Kidney (tissue), 14 donors: ENCODE data around the gene PTGES. TPM values are rescaled to one million over a fixed set of nuclear protein-coding genes. Genes with fewer than 3 reads are reported as not detected.

Source experiments
- DNase-seq, 5 donors: peaks; one replicate each; pipeline ENCODE4 v3.0.0-alpha.2; 2013 to 2020
- FAIRE-seq: peaks from 2 replicates; lab custom pipeline; 2012; peaks lifted over from hg19 to GRCh38; lab: Jason Lieb, UNC
- H3K27ac ChIP-seq, 2 donors: one replicate each; pipeline ENCODE4 v1.7.0; 2013; ENCODE audit warnings: low read depth in 2 of 2, low read length in 2 of 2, inconsistent platforms in 1 of 2
- H3K27me3 ChIP-seq: one replicate; pipeline ENCODE4 v1.7.1; 2013; ENCODE audit warnings: low read length, inconsistent platforms; ENCODE audit not compliant: control insufficient read depth, insufficient read depth
- H3K36me3 ChIP-seq, 3 donors: one replicate each; pipeline versions ENCODE4 v1.7.0 to v1.7.1; 2013; ENCODE audit warnings: low read length in 3 of 3, control low read depth in 1 of 3, inconsistent platforms in 1 of 3; ENCODE audit not compliant: insufficient read depth in 3 of 3, control insufficient read depth in 2 of 3
- H3K4me1 ChIP-seq, 3 donors: one replicate each; pipeline versions ENCODE4 v1.7.0 to v1.7.1; 2013; ENCODE audit warnings: low read length in 3 of 3, inconsistent platforms in 1 of 3, low read depth in 1 of 3; ENCODE audit not compliant: control insufficient read depth in 2 of 3, insufficient read depth in 2 of 3
- H3K4me3 ChIP-seq, 3 donors: one replicate each; pipeline versions ENCODE4 v1.7.0 to v1.8.1; 2013; ENCODE audit warnings: low read length in 3 of 3, control low read depth in 1 of 3, inconsistent platforms in 1 of 3
- H3K9ac ChIP-seq, 3 donors: one replicate each; pipeline versions ENCODE4 v1.7.0 to v1.7.1; 2013; ENCODE audit warnings: low read length in 3 of 3, control low read depth in 1 of 3, inconsistent platforms in 1 of 3
- H3K9me3 ChIP-seq, 3 donors: one replicate each; pipeline versions ENCODE4 v1.7.0 to v1.7.1; 2013; ENCODE audit warnings: low read length in 3 of 3, control low read depth in 1 of 3, inconsistent platforms in 1 of 3; ENCODE audit not compliant: control insufficient read depth in 2 of 3, insufficient read depth in 1 of 3
- CTCF ChIP-seq: IDR thresholded peaks from 3 replicates; pipeline ENCODE4 v1.5.1; 2012; ENCODE audit warnings: mild to moderate bottlenecking, moderate library complexity, borderline replicate concordance; ENCODE audit not compliant: insufficient read depth; ENCODE audit errors: extremely low read depth
- intact Hi-C: fragments of 100-400 bp; cut with DNase I; formaldehyde crosslinking; loops from one replicate; pipeline ENCODE4 v1.11.1; 2022
- polyA plus RNA-seq: library from polyadenylated mRNA; stranded (reverse); fragments of 350-450 nt; fragmentation: Illumina TruSeq; extraction: RNeasy Lipid Tissue Mini Kit (QIAGEN cat#74804); gene quantifications from one replicate; pipeline ENCODE4 v1.2.3, GENCODE V29; 2014; ENCODE audit warnings: low read depth, low replicate concordance; ENCODE audit not compliant: insufficient read depth
- total RNA-seq: library from RNA; stranded (reverse); fragmentation: NEBNext Ultra II Directional; extraction: Animal tissue kit (Norgen Biotek cat#: 25700); gene quantifications from one replicate; pipeline ENCODE4 v1.2.1, GENCODE V29; 2021
- donor health status: control.
- donor health status: control.
- donor health status: control.
- donor health status: control.
- donor health status: control.
- donor health status: DM: yes; HTN: yes; CAD: no.
- donor health status: Normal renal cell carcinoma (clear cell type).

Gene PTGES
- total and polyA plus RNA-seq, 2 donors from 2014 or later, result 8.1 to 8.9 TPM

- FAIRE-seq (no peak), DNase-seq (no peak)
- H3K9me3 ChIP-seq, result no peaks in the 10 kb centered on the region
- no peak overlapping the region for H3K27ac ChIP-seq
- no peaks in the 10 kb centered on the region for H3K36me3 ChIP-seq
- H3K27me3 ChIP-seq, result no peaks in the 10 kb centered on the region
- H3K4me3 ChIP-seq, result no peak overlapping the region
- H3K9ac ChIP-seq, result no peak overlapping the region
- intact Hi-C loops, result no loop called here
- TF ChIP-seq CTCF, result no peak
- no peaks in the 10 kb centered on the region for H3K4me1 ChIP-seq
Measured at GRCh38 chr9:129718647-129719046, 34.2 kb downstream of the PTGES start.

DNA sequence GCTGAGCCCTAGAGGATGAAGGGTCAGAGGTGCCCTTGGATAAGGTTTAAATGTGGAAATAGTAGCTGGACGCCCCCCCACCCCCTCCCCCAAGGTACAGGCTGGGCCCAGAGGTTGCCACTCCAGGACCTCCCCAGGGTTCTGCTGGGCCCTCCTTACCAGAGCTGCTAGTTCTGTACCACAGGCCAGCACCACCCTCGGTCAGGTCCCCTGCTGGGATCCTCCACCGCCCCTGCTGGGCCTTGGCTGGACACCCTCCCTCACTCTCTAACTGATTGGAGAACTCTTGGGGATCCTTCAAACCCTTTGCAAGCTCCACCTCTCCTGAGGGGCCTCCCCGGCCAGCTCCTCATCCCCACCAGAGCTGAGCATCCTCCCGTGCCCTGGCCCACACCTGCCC lies 34.9 kb downstream of the PTGES start:
- DNase-seq, result no peak
- Histone ChIP-seq H3K27me3 (no peaks in the 10 kb centered on the region), H3K4me3 (no peak overlapping the region), H3K4me1 (no peaks in the 10 kb centered on the region), H3K9ac (no peak overlapping the region), H3K27ac (no peak overlapping the region), H3K36me3 (no peaks in the 10 kb centered on the region), H3K9me3 (no peaks in the 10 kb centered on the region)
- FAIRE-seq, result no peak
- intact Hi-C loops, result no loop called here
- TF ChIP-seq CTCF, result no peak

DNA sequence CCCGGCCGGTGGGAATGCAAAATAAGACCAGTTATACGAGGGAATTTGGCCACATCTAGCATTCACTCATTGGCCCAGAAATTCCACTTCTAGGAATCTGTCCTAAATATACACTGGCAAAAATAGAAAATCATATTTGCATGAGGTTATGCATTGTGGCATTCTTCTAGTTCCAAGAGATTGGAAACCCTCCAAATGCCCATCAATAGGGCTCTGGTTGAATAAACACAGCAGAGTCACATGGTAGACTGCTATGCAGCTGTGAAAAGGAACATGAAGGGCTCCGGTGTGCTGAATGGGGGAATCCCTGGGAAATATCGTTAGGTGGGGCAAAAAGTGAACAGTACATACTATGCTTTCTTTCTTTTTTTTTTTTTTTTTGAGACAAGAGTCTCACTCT lies 36.8 kb downstream of the PTGES start:
- H3K9ac ChIP-seq, result no peak overlapping the region
- no peak overlapping the region for H3K4me3 ChIP-seq
- peaks cover 0 to 5% (median 0%) of the 10 kb centered on the region in 3 donors for H3K4me1 ChIP-seq
- FAIRE-seq, result no peak
- no peaks in the 10 kb centered on the region for H3K36me3 ChIP-seq
- H3K27ac ChIP-seq, result no peak overlapping the region
- H3K27me3 ChIP-seq, result no peaks in the 10 kb centered on the region
- H3K9me3 ChIP-seq, result no peaks in the 10 kb centered on the region
- no peak for TF ChIP-seq CTCF
- intact Hi-C loops, result no loop called here
- no peak for DNase-seq

DNA sequence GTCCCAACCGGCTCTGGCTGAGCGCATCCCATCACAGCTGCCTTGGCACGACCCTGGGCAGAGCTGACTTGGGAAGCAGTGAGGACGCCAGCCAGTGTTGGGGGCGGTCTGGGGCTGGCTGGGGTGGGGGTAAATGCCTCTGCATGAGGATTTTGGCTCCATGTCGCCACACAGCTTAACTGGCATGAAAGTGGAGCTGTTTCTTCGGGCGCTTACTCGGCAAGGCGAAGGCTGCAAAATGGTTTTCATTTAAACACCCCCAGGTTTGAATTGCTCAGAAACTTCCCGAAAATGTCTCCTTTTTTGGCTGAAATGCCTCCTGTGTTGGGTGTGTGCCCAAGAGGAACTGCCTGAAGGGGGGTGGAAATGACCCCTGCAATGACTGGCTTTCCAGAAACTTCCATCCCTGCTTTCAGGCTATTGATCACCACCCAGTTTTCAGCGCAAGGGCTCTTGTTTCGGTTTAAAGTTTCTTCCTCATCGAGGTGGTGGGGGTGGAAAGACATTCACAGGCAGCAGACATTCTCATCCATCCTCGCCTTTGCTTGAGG lies 38.3 kb downstream of the PTGES start:
- DNase-seq (no peak), FAIRE-seq (no peak)
- H3K4me1 ChIP-seq, result peaks cover 0 to 5% (median 0%) of the 10 kb centered on the region in 3 donors
- no peaks in the 10 kb centered on the region for H3K9me3 ChIP-seq
- no peaks in the 10 kb centered on the region for H3K27me3 ChIP-seq
- no peak overlapping the region for H3K27ac ChIP-seq
- no peak overlapping the region for H3K9ac ChIP-seq
- H3K4me3 ChIP-seq, result no peak overlapping the region
- no peaks in the 10 kb centered on the region for H3K36me3 ChIP-seq
- intact Hi-C loops, result no loop called here
- TF ChIP-seq CTCF, result no peak
